GM12878 (cell line): ENCODE data around the gene UGT2A1.

Source experiments
- BCL3 ChIP-seq: IDR thresholded peaks from 2 replicates; pipeline ENCODE4 v1.6.1; 2011; ENCODE audit warnings: borderline replicate concordance, low read depth, mild to moderate bottlenecking, moderate library complexity, low read length; ENCODE audit not compliant: insufficient read depth, poor library complexity, severe bottlenecking
- CBX5 ChIP-seq: sonication (generic); IDR thresholded peaks from 2 replicates; pipeline ENCODE4 v1.6.1; 2016; ENCODE audit warnings: low read depth, moderate library complexity, mild to moderate bottlenecking, inconsistent platforms
- CTCF ChIP-seq, 3 experiments: IDR thresholded peaks in 2 of 3; conservative IDR thresholded peaks in 1 of 3; 2 replicates each; pipeline ENCODE4 v1.5.1; 2011; ENCODE audit warnings: low read depth in 3 of 3, low read length in 3 of 3, mild to moderate bottlenecking in 3 of 3, control low read depth in 2 of 3, moderate library complexity in 2 of 3, inconsistent platforms in 1 of 3, mixed read lengths in 1 of 3; ENCODE audit not compliant: control insufficient read depth in 2 of 3, insufficient read depth in 1 of 3; ENCODE audit errors: extremely low read depth in 1 of 3
- EZH2 ChIP-seq: IDR thresholded peaks from 2 replicates; pipeline ENCODE4 v1.6.1; 2012; ENCODE audit warnings: low read depth, mild to moderate bottlenecking, control low read depth, inconsistent platforms, low read length, borderline replicate concordance; ENCODE audit not compliant: control insufficient read depth
- FOXK2 ChIP-seq: fragments of 450-650 bp; IDR thresholded peaks from 2 replicates; pipeline ENCODE4 v1.6.1; 2017; ENCODE audit warnings: mild to moderate bottlenecking, moderate library complexity
- GABPA ChIP-seq: IDR thresholded peaks from 2 replicates; pipeline ENCODE4 v1.6.1; 2014; ENCODE audit warnings: antibody characterized with exemption, low read depth, mild to moderate bottlenecking, inconsistent platforms
- MXI1 ChIP-seq: fragments of 150-350 bp; IDR thresholded peaks from 2 replicates; pipeline ENCODE4 v1.6.1; 2011; ENCODE audit warnings: low read depth, mild to moderate bottlenecking, inconsistent platforms, low read length, improper control_type of control experiment
- REST ChIP-seq: IDR thresholded peaks from 2 replicates; pipeline ENCODE4 v1.6.1; 2012; ENCODE audit warnings: mild to moderate bottlenecking, low read depth, low read length
- TF ChIP-seq, protein P1 (sequence below): IDR thresholded peaks from 2 replicates; pipeline ENCODE4 v1.6.1; 2012; ENCODE audit warnings: low read depth, low read length, improper control_type of control experiment

- TF ChIP-seq, protein P1, sequence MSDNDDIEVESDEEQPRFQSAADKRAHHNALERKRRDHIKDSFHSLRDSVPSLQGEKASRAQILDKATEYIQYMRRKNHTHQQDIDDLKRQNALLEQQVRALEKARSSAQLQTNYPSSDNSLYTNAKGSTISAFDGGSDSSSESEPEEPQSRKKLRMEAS, result no peak
- TF ChIP-seq GABPA, result no peak
- TF ChIP-seq CTCF (IDR thresholded peaks at IDR 0.05 in 2 of 3, conservative IDR thresholded peaks at IDR 0.05 in 1 of 3; ENCODE audit: control insufficient read depth in 2 of 3, extremely low read depth in 1 of 3, insufficient read depth in 1 of 3, low read depth in 3 of 3, low read length in 3 of 3), result no peak
- TF ChIP-seq EZH2, result no peak
- no peak for TF ChIP-seq FOXK2
- no peak for TF ChIP-seq REST
- TF ChIP-seq BCL3, result no peak
- no peak for TF ChIP-seq MXI1
- TF ChIP-seq CBX5, result no peak
These were observed 49.2 kb upstream of the UGT2A1 start for GRCh38 chr4:69702201-69702600.
